Spleen (tissue), 11 donors: ENCODE measurements around the gene CLEC4M. TPM values are rescaled to one million over a fixed set of nuclear protein-coding genes. Genes with fewer than 3 reads are reported as not detected.

Source experiments
- DNase-seq: peaks from one replicate; pipeline ENCODE4 v3.0.0-alpha.2; 2020
- H3K27ac ChIP-seq, 8 donors: fragments of 200-600 bp; sonication (generic) in 7 of 8; 1 replicate in 4 of 8; 2 replicates in 4 of 8; pipeline versions ENCODE4 v1.5.0 to v1.8.0; 2016 to 2021; ENCODE audit warnings: inconsistent platforms in 4 of 8, mild to moderate bottlenecking in 4 of 8, moderate library complexity in 1 of 8
- H3K27me3 ChIP-seq, 7 donors: fragments of 200-600 bp; sonication (generic) in 6 of 7; replicated peaks in 1 of 7; 1 replicate in 4 of 7; 2 replicates in 3 of 7; pipeline versions ENCODE4 v1.5.0 to v1.8.0; 2016 to 2021; ENCODE audit warnings: inconsistent platforms in 3 of 7, mild to moderate bottlenecking in 1 of 7
- H3K36me3 ChIP-seq, 6 donors: fragments of 200-600 bp; sonication (generic) in 5 of 6; 1 replicate in 4 of 6; 2 replicates in 2 of 6; pipeline versions ENCODE4 v1.5.0 to v1.8.0; 2016 to 2021; ENCODE audit warnings: inconsistent platforms in 2 of 6
- H3K4me1 ChIP-seq, 6 donors: fragments of 200-600 bp; sonication (generic) in 5 of 6; 1 replicate in 3 of 6; 2 replicates in 3 of 6; pipeline versions ENCODE4 v1.5.0 to v1.8.0; 2016 to 2021; ENCODE audit warnings: inconsistent platforms in 3 of 6
- H3K4me3 ChIP-seq, 8 donors: fragments of 200-600 bp; sonication (generic) in 7 of 8; 1 replicate in 4 of 8; 2 replicates in 4 of 8; pipeline versions ENCODE4 v1.5.0 to v1.8.0; 2016 to 2021; ENCODE audit warnings: inconsistent platforms in 4 of 8, mild to moderate bottlenecking in 4 of 8, moderate library complexity in 2 of 8
- H3K9me3 ChIP-seq, 8 donors: fragments of 200-600 bp; sonication (generic) in 7 of 8; 1 replicate in 4 of 8; 2 replicates in 4 of 8; pipeline versions ENCODE4 v1.5.0 to v1.8.0; 2016 to 2021; ENCODE audit warnings: inconsistent platforms in 4 of 8
- POLR2A ChIP-seq, 3 donors: fragments of 450-650 bp; IDR thresholded peaks; one replicate each; pipeline ENCODE4 v1.5.1; 2017; ENCODE audit warnings: antibody characterized with exemption in 3 of 3, mild to moderate bottlenecking in 1 of 3
- POLR2AphosphoS5 ChIP-seq, 3 donors: sonication (generic); formaldehyde crosslinking; IDR thresholded peaks; one replicate each; pipeline ENCODE4 v1.5.1; 2017; ENCODE audit warnings: antibody characterized with exemption in 3 of 3
- WGBS, 5 donors: extraction: QIAGEN DNeasy Blood & Tissue Kit in 3 of 5; methylation state at CpG; one replicate each; pipeline versions ENCODE4 v1.1.5 to v1.1.7; 2013 to 2018; 5-methylcytosine and 5-hydroxymethylcytosine counted together
- intact Hi-C: fragments of 100-400 bp; cut with DNase I; formaldehyde crosslinking; loops from one replicate; pipeline ENCODE4 v1.15.0; 2023; ENCODE audit warnings: low total_unique reads
- polyA plus RNA-seq, 3 donors: library from polyadenylated mRNA; stranded (reverse); fragments of 200-250 nt; gene quantifications; one replicate each; pipeline ENCODE4 v1.2.1, GENCODE V29; 2013
- total RNA-seq, 7 donors: library from RNA; depleted of rRNA in 3 of 7; stranded (reverse); fragments of >200 nt in 3 of 7; fragmentation: NEBNext Ultra II Directional in 4 of 7; extraction: Animal tissue kit (Norgen Biotek cat#: 25700) in 4 of 7; gene quantifications; one replicate each; pipeline versions ENCODE4 v1.1.0 to v1.2.1, GENCODE V29; 2016 to 2021
- TF ChIP-seq, protein P1 (sequence below), 11 experiments: fragments of 200-600 bp in 7 of 11; fragments of 450-650 bp in 4 of 11; sonication (generic) in 4 of 11; IDR thresholded peaks in 8 of 11; conservative IDR thresholded peaks in 3 of 11; 1 replicate in 7 of 11; 2 replicates in 4 of 11; pipeline versions ENCODE4 v1.4.0 to v1.8.0; 2016 to 2021; ENCODE audit warnings: antibody characterized with exemption in 11 of 11, inconsistent platforms in 4 of 11, mild to moderate bottlenecking in 1 of 11
- donor health status: healthy with polysubstance abuse.
- donor health status: DM: no; HTN: no; CAD: no; lungs with moderate emphysema.
- donor health status: DM: no; HTN: no; CAD: no.
- donor health status: Bipolar disorder and iron deficiency.
- donor health status: healthy.
- donor health status: DM: no; HTN: no; CAD: no.
- donor health status: DM: yes; HTN: yes; CAD: no.

Gene CLEC4M
- total and polyA plus RNA-seq, 10 donors: 0.12 to 3.3 (median 0.57) TPM; not detected in 6

DNA sequence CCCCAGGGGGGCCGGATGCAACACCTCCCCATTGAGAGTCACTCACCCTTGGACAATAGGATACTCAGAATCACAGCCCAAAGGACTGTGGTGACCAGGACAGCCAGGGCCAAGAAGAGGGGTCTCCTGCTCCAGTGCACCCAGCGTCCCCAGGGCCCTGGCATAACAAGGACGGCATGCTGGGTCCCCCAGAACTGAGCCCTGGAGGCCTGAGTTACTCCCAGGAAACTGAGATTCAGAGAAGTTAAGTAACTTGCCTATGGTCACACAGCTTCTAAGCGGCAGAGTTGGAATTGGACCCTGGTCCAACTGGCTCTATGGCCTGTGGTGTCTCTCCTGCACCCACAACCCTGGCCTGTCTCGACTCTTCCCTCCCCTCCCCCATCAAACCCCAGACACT is 31.4 kb upstream of the CLEC4M start:
- DNase-seq: no peak
- Histone ChIP-seq H3K27me3 (peaks cover 4 to 51% (median 31%) of the 10 kb centered on the region in 7 donors), H3K36me3 (no peaks in the 10 kb centered on the region), H3K4me1 (peaks cover 0 to 39% (median 27%) of the 10 kb centered on the region in 6 donors), H3K4me3 (no peak overlapping the region), H3K9me3 (no peaks in the 10 kb centered on the region), H3K27ac (no peak overlapping the region)
- intact Hi-C loops: no loop called here
- TF ChIP-seq, protein P1, sequence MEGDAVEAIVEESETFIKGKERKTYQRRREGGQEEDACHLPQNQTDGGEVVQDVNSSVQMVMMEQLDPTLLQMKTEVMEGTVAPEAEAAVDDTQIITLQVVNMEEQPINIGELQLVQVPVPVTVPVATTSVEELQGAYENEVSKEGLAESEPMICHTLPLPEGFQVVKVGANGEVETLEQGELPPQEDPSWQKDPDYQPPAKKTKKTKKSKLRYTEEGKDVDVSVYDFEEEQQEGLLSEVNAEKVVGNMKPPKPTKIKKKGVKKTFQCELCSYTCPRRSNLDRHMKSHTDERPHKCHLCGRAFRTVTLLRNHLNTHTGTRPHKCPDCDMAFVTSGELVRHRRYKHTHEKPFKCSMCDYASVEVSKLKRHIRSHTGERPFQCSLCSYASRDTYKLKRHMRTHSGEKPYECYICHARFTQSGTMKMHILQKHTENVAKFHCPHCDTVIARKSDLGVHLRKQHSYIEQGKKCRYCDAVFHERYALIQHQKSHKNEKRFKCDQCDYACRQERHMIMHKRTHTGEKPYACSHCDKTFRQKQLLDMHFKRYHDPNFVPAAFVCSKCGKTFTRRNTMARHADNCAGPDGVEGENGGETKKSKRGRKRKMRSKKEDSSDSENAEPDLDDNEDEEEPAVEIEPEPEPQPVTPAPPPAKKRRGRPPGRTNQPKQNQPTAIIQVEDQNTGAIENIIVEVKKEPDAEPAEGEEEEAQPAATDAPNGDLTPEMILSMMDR (IDR thresholded peaks at IDR 0.05 in 8 of 11, conservative IDR thresholded peaks at IDR 0.05 in 3 of 11): no peak
- TF ChIP-seq POLR2A (IDR thresholded peaks at IDR 0.05) (no peak), POLR2AphosphoS5 (IDR thresholded peaks at IDR 0.05) (no peak)
- 58 to 86% (median 81%) methylated on average over 2 to 5 of the region's 5 CpGs for WGBS, 5 donors

DNA sequence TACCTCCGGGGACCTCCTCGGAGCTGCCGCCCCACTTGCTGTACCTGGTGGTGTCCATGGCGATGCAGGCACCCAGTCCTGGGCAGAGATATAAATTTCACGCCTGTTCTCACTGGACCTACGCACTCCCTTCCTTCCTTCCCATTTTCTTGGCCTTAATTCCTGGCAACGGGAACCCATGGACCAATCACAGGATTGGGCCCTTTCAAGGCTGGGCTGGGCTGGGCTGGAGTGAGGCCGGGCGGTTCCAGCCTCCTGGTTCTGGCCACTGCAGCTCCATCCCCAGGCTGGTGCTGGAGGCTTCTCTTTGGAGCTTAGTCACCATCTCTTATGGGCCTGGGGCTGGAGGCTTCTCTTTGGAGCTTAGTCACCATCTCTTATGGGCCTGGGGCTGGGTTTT is 31.0 kb upstream of the CLEC4M start, which contains the start of gene CLEC4G:
TSS of gene CLEC4G (minus strand) at position 66 of the 400 bp plus-strand sequence. CDS start at position 58, 8 bp downstream.
- Histone ChIP-seq H3K9me3 (no peaks in the 10 kb centered on the region), H3K27ac (no peak within 1 kb of the TSS), H3K4me1 (peaks cover 0 to 39% (median 27%) of the 10 kb centered on the region in 6 donors), H3K4me3 (no peak within 1 kb of the TSS), H3K36me3 (no peaks in the 10 kb centered on the region), H3K27me3 (peaks cover 4 to 51% (median 31%) of the 10 kb centered on the region in 7 donors)
- WGBS, 5 donors: 62 to 75% (median 70%) methylated on average over 9 of the region's 9 CpGs
- intact Hi-C loops: no loop called here
- peak; percentile 56 for DNase-seq
- TF ChIP-seq, protein P1 (IDR thresholded peaks at IDR 0.05 in 8 of 11, conservative IDR thresholded peaks at IDR 0.05 in 3 of 11): no peak
- TF ChIP-seq POLR2AphosphoS5 (IDR thresholded peaks at IDR 0.05) (no peak), POLR2A (IDR thresholded peaks at IDR 0.05) (no peak)

DNA sequence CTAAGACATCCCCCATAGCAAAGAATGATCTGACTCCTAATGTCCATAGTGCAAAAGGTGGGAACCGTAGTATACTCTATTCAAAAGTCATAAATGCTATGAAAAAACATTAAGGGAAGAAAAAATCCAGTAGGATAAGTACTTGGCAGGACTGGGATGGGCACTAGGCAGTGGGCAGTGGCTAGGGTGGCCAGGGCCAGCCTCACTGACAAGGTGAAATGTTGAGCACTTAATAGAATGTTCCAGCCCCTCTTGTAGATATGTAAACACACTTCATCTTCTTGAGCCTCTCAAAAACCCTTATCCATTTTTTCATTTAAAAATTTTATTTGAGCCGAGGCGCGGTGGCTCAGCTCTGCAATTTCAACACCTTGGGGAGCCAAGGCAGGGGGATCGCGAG is 29.7 kb upstream of the CLEC4M start:
- TF ChIP-seq POLR2A (IDR thresholded peaks at IDR 0.05) (no peak), POLR2AphosphoS5 (IDR thresholded peaks at IDR 0.05) (no peak)
- TF ChIP-seq, protein P1 (IDR thresholded peaks at IDR 0.05 in 8 of 11, conservative IDR thresholded peaks at IDR 0.05 in 3 of 11): no peak
- H3K27me3 ChIP-seq: peaks cover 4 to 41% (median 28%) of the 10 kb centered on the region in 7 donors
- peaks cover 0 to 39% (median 27%) of the 10 kb centered on the region in 6 donors for H3K4me1 ChIP-seq
- WGBS, 5 donors: 77 to 86% (median 79%) methylated on average over 6 of the region's 6 CpGs
- no peak overlapping the region for H3K27ac ChIP-seq
- DNase-seq: peak; percentile 4
- H3K9me3 ChIP-seq: no peaks in the 10 kb centered on the region
- no peak overlapping the region for H3K4me3 ChIP-seq
- H3K36me3 ChIP-seq: no peaks in the 10 kb centered on the region
- intact Hi-C loops: no loop called here

DNA sequence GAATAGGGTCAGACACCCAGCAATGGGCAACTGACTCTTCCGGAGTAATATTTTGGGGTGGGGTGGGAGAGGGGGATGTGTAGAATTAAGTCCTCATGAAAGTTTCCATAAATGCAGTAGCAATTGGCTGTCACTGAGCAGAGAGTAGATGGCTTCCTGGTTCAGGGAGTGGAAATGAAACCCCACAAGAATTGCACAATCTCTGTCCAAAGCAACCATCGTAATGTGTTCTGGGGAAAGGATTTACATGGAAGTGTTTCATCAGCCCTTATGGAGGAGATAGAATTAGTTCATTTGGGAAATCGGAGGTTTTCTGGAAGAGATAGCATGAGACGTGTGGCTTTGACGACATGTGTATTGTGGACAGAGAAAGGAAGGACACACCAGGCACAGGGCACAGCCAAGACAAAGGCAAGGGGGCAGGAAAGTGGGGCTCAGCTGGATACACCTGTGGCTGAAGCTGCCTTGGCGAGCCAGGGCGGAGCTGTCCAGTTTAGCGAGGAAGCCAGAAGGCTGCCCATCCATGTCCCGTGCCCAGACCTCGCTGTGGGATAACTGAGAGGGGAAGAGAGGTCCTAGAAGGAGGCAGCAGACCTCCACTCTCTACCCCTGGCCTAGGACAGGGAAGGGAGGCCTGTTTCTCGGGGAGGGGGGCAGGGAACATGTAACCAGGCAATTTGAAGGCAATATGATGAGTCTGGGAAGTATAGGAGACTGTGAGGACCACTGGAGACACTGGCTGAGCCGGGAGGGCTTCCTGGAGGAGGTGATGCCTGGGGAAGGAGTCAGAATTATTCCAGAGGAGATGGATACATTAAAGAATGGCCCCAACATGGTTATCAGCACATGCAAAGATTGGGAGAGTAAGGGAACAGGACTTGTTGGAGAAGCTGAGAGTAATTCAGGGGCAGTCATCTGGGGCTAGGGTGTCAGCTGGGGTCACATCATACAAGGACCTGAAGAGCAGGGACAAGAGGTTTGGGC is 28.5 kb upstream of the CLEC4M start:
- peaks cover 0 to 28% (median 18%) of the 10 kb centered on the region in 6 donors for H3K4me1 ChIP-seq
- H3K27me3 ChIP-seq: peaks cover 4 to 30% (median 19%) of the 10 kb centered on the region in 7 donors
- intact Hi-C loops: no loop called here
- WGBS, 5 donors: 50 to 71% (median 64%) methylated on average over 12 of the region's 12 CpGs
- H3K4me3 ChIP-seq: no peak overlapping the region
- TF ChIP-seq POLR2A (IDR thresholded peaks at IDR 0.05) (no peak), POLR2AphosphoS5 (IDR thresholded peaks at IDR 0.05) (no peak)
- TF ChIP-seq, protein P1 (IDR thresholded peaks at IDR 0.05 in 8 of 11, conservative IDR thresholded peaks at IDR 0.05 in 3 of 11): no peak
- no peaks in the 10 kb centered on the region for H3K36me3 ChIP-seq
- DNase-seq: peak; percentile 61
- no peaks in the 10 kb centered on the region for H3K9me3 ChIP-seq
- H3K27ac ChIP-seq: peak overlapping the region in 2 of 8 donors; percentile 36 to 45
